GM12878 (cell line): ENCODE results near the gene CELSR3. TPM values are rescaled to one million over a fixed set of nuclear protein-coding genes. Genes with fewer than 3 reads are reported as not detected.

Experiments
- ATAC-seq: fragments of 200-7000 bp; cut with Tn5 transposase; 3 replicates; pipeline ENCODE4 v1.9.1; 2020; ENCODE audit warnings: mild to moderate bottlenecking, moderate library complexity
- BruUV-seq: library from RNA; stranded (reverse); fragments of 400-500 nt; replicated peaks from 2 replicates; lab custom pipeline; 2021; lab: Mats Ljungman, UMichigan
- CTCF ChIA-PET: fragments of 300-600 bp; sonication (Branson Sonifier 250); formaldehyde crosslinking; extraction: SDS; loops from one replicate; lab custom pipeline; 2021; ENCODE audit warnings: inconsistent platforms; lab: Yijun Ruan, JAX
- POLR2A ChIA-PET: fragments of 350-600 bp; formaldehyde crosslinking; extraction: SDS; loops from one replicate; lab custom pipeline; 2021; ENCODE audit warnings: inconsistent platforms; lab: Charles Lee
- RAD21 ChIA-PET: fragments of 300-600 bp; sonication (Branson Sonifier 250); formaldehyde crosslinking; loops from one replicate; lab custom pipeline; 2023; ENCODE audit warnings: antibody characterized with exemption; ENCODE audit not compliant: unreplicated experiment; lab: Charles Lee
- SMC1A ChIA-PET: fragments of 300-600 bp; sonication (Branson Sonifier 250); formaldehyde crosslinking; loops from one replicate; lab custom pipeline; 2023; ENCODE audit not compliant: unreplicated experiment, uncharacterized antibody; lab: Charles Lee
- DNase-seq: peaks from one replicate; pipeline ENCODE4 v3.0.0-alpha.2; 2011; ENCODE audit warnings: low read depth, low spot score
- FAIRE-seq: peaks from 3 replicates; lab custom pipeline; 2011; peaks lifted over from hg19 to GRCh38; lab: Jason Lieb, UNC
- H2AFZ ChIP-seq: 2 replicates; pipeline ENCODE4 v1.6.0; 2011; ENCODE audit warnings: low read depth, low read length, control low read depth; ENCODE audit not compliant: control insufficient read depth
- H3K27ac ChIP-seq: 2 replicates; pipeline ENCODE4 v1.5.1; 2011; ENCODE audit warnings: control low read depth; ENCODE audit not compliant: control insufficient read depth, insufficient read depth
- H3K27me3 ChIP-seq, 2 experiments: replicated peaks in 1 of 2; 2 replicates each; pipeline versions ENCODE4 v1.6.0 to v1.6.1; 2011; ENCODE audit warnings: low read length in 1 of 2; ENCODE audit not compliant: control insufficient read depth in 2 of 2, insufficient read depth in 2 of 2
- H3K36me3 ChIP-seq, 2 experiments: 2 replicates each; pipeline ENCODE4 v1.5.1; 2011; ENCODE audit warnings: low read length in 1 of 2; ENCODE audit not compliant: control insufficient read depth in 2 of 2, insufficient read depth in 2 of 2
- H3K4me1 ChIP-seq: 2 replicates; pipeline ENCODE4 v1.6.1; 2011; ENCODE audit warnings: mild to moderate bottlenecking, low read length, moderate library complexity, mixed read lengths; ENCODE audit not compliant: control insufficient read depth, insufficient read depth
- H3K4me2 ChIP-seq: 2 replicates; pipeline ENCODE4 v1.6.0; 2011; ENCODE audit warnings: control low read depth; ENCODE audit not compliant: control insufficient read depth, insufficient read depth
- H3K4me3 ChIP-seq: fragments of 200-600 bp; sonication (generic); 2 replicates; pipeline ENCODE4 v1.5.1; 2016
- H3K79me2 ChIP-seq: 2 replicates; pipeline ENCODE4 v1.6.0; 2011; ENCODE audit warnings: low read length; ENCODE audit not compliant: control insufficient read depth, insufficient read depth
- H3K9ac ChIP-seq: 2 replicates; pipeline ENCODE4 v1.8.0; 2011; ENCODE audit warnings: low read length, control low read depth, mixed read lengths; ENCODE audit not compliant: control insufficient read depth, insufficient read depth
- H3K9me3 ChIP-seq: replicated peaks from 3 replicates; pipeline ENCODE4 v1.5.1; 2011; ENCODE audit warnings: mild to moderate bottlenecking, low read length; ENCODE audit not compliant: control insufficient read depth, insufficient read depth
- H4K20me1 ChIP-seq: 2 replicates; pipeline ENCODE4 v1.6.0; 2011; ENCODE audit not compliant: control insufficient read depth, insufficient read depth
- CBFB ChIP-seq: IDR thresholded peaks from 2 replicates; pipeline ENCODE4 v1.6.1; 2016; ENCODE audit warnings: antibody characterized with exemption, low read depth
- EGR1 ChIP-seq, 2 experiments: IDR thresholded peaks; 1 replicate in 1 of 2; 2 replicates in 1 of 2; pipeline ENCODE4 v1.6.1; 2011 to 2012; ENCODE audit warnings: low read depth in 2 of 2, low read length in 2 of 2, borderline replicate concordance in 1 of 2, mild to moderate bottlenecking in 1 of 2, moderate library complexity in 1 of 2
- NRF1 ChIP-seq: conservative IDR thresholded peaks from 2 replicates; pipeline ENCODE4 v1.6.1; 2011; ENCODE audit warnings: mild to moderate bottlenecking, low read depth, low read length, improper control_type of control experiment
- RAD21 ChIP-seq: IDR thresholded peaks from 2 replicates; pipeline ENCODE4 v1.6.1; 2011; ENCODE audit warnings: mild to moderate bottlenecking, low read depth, low read length, moderate library complexity; ENCODE audit not compliant: insufficient read depth
- RBBP5 ChIP-seq: fragments of 200-600 bp; sonication (generic); conservative IDR thresholded peaks from 2 replicates; pipeline ENCODE4 v1.6.1; 2016
- RCOR1 ChIP-seq: conservative IDR thresholded peaks from 2 replicates; pipeline ENCODE4 v1.6.1; 2012; ENCODE audit warnings: low read depth, low read length, improper control_type of control experiment
- SMAD1 ChIP-seq: fragments of 450-650 bp; IDR thresholded peaks from 2 replicates; pipeline ENCODE4 v1.6.1; 2018; ENCODE audit warnings: mild to moderate bottlenecking, low read depth; ENCODE audit not compliant: partially characterized antibody
- ZBTB40 ChIP-seq: fragments of 450-650 bp; IDR thresholded peaks from 2 replicates; pipeline ENCODE4 v1.6.1; 2016; ENCODE audit warnings: mild to moderate bottlenecking, moderate library complexity, borderline replicate concordance
- ZSCAN29 ChIP-seq: fragments of 450-650 bp; IDR thresholded peaks from 2 replicates; pipeline ENCODE4 v1.6.1; 2017; ENCODE audit warnings: mild to moderate bottlenecking, moderate library complexity
- WGBS: methylation state at CpG from one replicate; pipeline ENCODE4 v1.1.6; 2016; ENCODE audit warnings: low lambda C conversion rate; ENCODE audit not compliant: insufficient replicate concordance, insufficient coverage; ENCODE audit errors: missing lambda C conversion rate; 5-methylcytosine and 5-hydroxymethylcytosine counted together
- in situ Hi-C: fragments of 300-500 bp; cut with MboI; formaldehyde crosslinking; loops from 9 replicates; pipeline ENCODE4 v1.14.3; 2018; ENCODE audit warnings: mixed read lengths
- intact Hi-C: fragments of 100-400 bp; cut with micrococcal nuclease; formaldehyde crosslinking; loops from one replicate; pipeline ENCODE4 v1.14.2; 2022; ENCODE audit not compliant: unreplicated experiment
- polyA plus RNA-seq, 11 experiments: library from polyadenylated mRNA; depleted of rRNA in 4 of 11; unstranded in 6 of 11; stranded (reverse) in 5 of 11; fragments of >200 nt; fragmentation: Nextera tagmentation in 4 of 11; fragmentation: Illumina TruSeq in 1 of 11; extraction: Ambion mirVana in 4 of 11; extraction: Trizol in 1 of 11; gene quantifications; 1 replicate in 1 of 11; 2 replicates in 10 of 11; pipeline versions ENCODE4 v1.2.1 to v1.2.3, GENCODE V29; 2011 to 2016; ENCODE audit warnings: inconsistent platforms in 2 of 11, missing spikeins in 2 of 11, low read depth in 1 of 11
- total RNA-seq, 4 experiments: library from RNA; depleted of rRNA in 3 of 4; stranded (reverse); fragments of >200 nt in 3 of 4; fragmentation: Illumina TruSeq in 1 of 4; extraction: Trizol in 1 of 4; gene quantifications; 2 replicates each; pipeline versions ENCODE4 v1.2.1 to v1.2.3, GENCODE V29; 2013 to 2021
- TF ChIP-seq, protein P1 (sequence below): fragments of 150-350 bp; IDR thresholded peaks from 2 replicates; pipeline ENCODE4 v1.6.1; 2014; ENCODE audit warnings: mild to moderate bottlenecking, low read depth, low read length
- TF ChIP-seq, protein P2 (sequence below): fragments of 450-650 bp; IDR thresholded peaks from 2 replicates; pipeline ENCODE4 v1.6.1; 2017; ENCODE audit warnings: mild to moderate bottlenecking, moderate library complexity

The CELSR3 gene
- total and polyA plus RNA-seq, 10 of the 15 experiments (the other 5 are each of a cell fraction or from before 2014, with no cell fraction given), result 0.08 to 1.6 (median 0.57) TPM

- TF ChIP-seq, protein P1, sequence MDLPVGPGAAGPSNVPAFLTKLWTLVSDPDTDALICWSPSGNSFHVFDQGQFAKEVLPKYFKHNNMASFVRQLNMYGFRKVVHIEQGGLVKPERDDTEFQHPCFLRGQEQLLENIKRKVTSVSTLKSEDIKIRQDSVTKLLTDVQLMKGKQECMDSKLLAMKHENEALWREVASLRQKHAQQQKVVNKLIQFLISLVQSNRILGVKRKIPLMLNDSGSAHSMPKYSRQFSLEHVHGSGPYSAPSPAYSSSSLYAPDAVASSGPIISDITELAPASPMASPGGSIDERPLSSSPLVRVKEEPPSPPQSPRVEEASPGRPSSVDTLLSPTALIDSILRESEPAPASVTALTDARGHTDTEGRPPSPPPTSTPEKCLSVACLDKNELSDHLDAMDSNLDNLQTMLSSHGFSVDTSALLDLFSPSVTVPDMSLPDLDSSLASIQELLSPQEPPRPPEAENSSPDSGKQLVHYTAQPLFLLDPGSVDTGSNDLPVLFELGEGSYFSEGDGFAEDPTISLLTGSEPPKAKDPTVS, result no peak
- TF ChIP-seq NRF1 (peak; percentile 75), RBBP5 (no peak)
Measured at GRCh38 chr3:48661501-48662144, 1.1 kb downstream of the CELSR3 start (continued).

DNA sequence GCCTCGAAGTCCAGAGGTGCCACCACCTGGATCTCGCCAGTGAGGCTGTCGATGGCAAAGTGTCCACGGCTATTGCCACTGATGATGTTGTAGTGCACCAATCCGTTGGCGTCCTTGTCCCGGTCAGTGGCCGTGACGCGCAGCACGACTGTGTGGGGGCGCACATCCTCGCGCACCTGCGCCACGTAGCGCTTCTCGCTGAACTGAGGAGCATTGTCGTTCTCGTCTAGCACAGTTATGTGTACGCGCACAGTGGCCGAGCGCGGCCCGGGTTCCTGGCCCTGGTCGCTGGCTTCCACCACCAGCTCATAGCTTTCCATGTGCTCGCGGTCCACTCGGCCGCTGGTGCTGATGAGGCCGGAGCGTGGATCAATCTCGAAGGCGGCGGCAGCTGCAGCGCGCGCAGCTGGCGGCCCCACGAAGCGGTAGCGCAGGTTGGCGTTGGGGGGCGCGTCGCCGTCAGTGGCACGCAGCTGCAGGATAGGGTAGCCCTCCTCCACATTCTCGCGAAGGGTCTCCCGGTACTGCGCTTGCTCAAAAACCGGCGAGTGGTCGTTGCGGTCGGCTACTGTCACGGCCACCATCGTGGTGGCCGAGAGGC, 1.8 kb downstream of the CELSR3 start:
- Histone ChIP-seq H3K4me1 (peaks cover 13% of the 10 kb centered on the region), H3K4me2 (peak overlapping the region; percentile 82; the same call in 1 of the 2 replicates), H4K20me1 (no peaks in the 10 kb centered on the region), H3K79me2 (no peaks in the 10 kb centered on the region), H3K27ac (no peak overlapping the region), H2AFZ (no peak overlapping the region), H3K4me3 (no peak overlapping the region), H3K9me3 (no peaks in the 10 kb centered on the region; the same call in 1 of the 3 replicates), H3K27me3 (peaks cover 0 to 3% of the 10 kb centered on the region in 2 experiments; a peak in 1 of 4 replicates), H3K9ac (no peak overlapping the region), H3K36me3 (no peaks in the 10 kb centered on the region)
- no peak for ATAC-seq
- in situ Hi-C loops (no loop called here), intact Hi-C loops (no loop called here)
- CTCF ChIA-PET, result interaction anchor here (1.1 kb wide), 1 partner anchor 79 kb away, joined by 3 read pairs; no protein-coding TSS in a partner anchor
- RAD21 ChIA-PET, result no interaction called here
- WGBS, result 92% methylated on average over 59 of the region's 61 CpGs
- no peak for FAIRE-seq
- POLR2A ChIA-PET, result interaction anchor here (1.0 kb wide), 1 partner anchor 25 kb away, joined by 3 read pairs; no protein-coding TSS in a partner anchor
- no TSS peak for BruUV-seq
- no peak for DNase-seq
- SMC1A ChIA-PET, result no interaction called here
- TF ChIP-seq, protein P2, sequence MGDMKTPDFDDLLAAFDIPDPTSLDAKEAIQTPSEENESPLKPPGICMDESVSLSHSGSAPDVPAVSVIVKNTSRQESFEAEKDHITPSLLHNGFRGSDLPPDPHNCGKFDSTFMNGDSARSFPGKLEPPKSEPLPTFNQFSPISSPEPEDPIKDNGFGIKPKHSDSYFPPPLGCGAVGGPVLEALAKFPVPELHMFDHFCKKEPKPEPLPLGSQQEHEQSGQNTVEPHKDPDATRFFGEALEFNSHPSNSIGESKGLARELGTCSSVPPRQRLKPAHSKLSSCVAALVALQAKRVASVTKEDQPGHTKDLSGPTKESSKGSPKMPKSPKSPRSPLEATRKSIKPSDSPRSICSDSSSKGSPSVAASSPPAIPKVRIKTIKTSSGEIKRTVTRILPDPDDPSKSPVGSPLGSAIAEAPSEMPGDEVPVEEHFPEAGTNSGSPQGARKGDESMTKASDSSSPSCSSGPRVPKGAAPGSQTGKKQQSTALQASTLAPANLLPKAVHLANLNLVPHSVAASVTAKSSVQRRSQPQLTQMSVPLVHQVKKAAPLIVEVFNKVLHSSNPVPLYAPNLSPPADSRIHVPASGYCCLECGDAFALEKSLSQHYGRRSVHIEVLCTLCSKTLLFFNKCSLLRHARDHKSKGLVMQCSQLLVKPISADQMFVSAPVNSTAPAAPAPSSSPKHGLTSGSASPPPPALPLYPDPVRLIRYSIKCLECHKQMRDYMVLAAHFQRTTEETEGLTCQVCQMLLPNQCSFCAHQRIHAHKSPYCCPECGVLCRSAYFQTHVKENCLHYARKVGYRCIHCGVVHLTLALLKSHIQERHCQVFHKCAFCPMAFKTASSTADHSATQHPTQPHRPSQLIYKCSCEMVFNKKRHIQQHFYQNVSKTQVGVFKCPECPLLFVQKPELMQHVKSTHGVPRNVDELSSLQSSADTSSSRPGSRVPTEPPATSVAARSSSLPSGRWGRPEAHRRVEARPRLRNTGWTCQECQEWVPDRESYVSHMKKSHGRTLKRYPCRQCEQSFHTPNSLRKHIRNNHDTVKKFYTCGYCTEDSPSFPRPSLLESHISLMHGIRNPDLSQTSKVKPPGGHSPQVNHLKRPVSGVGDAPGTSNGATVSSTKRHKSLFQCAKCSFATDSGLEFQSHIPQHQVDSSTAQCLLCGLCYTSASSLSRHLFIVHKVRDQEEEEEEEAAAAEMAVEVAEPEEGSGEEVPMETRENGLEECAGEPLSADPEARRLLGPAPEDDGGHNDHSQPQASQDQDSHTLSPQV, result no peak
- TF ChIP-seq ZSCAN29, result no peak
- TF ChIP-seq RAD21, result no peak
- no peak for TF ChIP-seq CBFB
- no peak for TF ChIP-seq EGR1 (IDR thresholded peaks at IDR 0.05; ENCODE audit: borderline replicate concordance in 1 of 2, low read depth in 2 of 2, low read length in 2 of 2)
- TF ChIP-seq ZBTB40, result no peak
- TF ChIP-seq SMAD1, result no peak
- no peak for TF ChIP-seq RCOR1
